Chondrocyte (in vitro differentiated cells): ENCODE measurements around the gene GLB1L2. TPM values are rescaled to one million over a fixed set of nuclear protein-coding genes. Genes with fewer than 3 reads are reported as not detected.

Source experiments
- DNase-seq: peaks from one replicate; pipeline ENCODE4 v3.0.0; 2021; ENCODE audit warnings: mixed read lengths, low spot score
- H3K27ac Mint-ChIP-seq: one replicate; pipeline ENCODE4 v1.8.0; 2021; ENCODE audit warnings: mild to moderate bottlenecking, moderate library complexity, mixed read lengths; ENCODE audit not compliant: unreplicated experiment
- H3K27me3 Mint-ChIP-seq: 2 replicates; pipeline ENCODE4 v1.8.0; 2021; ENCODE audit warnings: low read depth, mixed read lengths
- H3K36me3 Mint-ChIP-seq: 2 replicates; pipeline ENCODE4 v1.8.0; 2021; ENCODE audit warnings: low read depth, mixed read lengths
- H3K4me1 Mint-ChIP-seq: 2 replicates; pipeline ENCODE4 v1.8.0; 2021; ENCODE audit warnings: low read depth, mild to moderate bottlenecking, mixed read lengths
- H3K4me3 Mint-ChIP-seq: one replicate; pipeline ENCODE4 v1.8.0; 2021; ENCODE audit warnings: mild to moderate bottlenecking, moderate library complexity, mixed read lengths; ENCODE audit not compliant: unreplicated experiment
- H3K9me3 Mint-ChIP-seq: 2 replicates; pipeline ENCODE4 v1.8.0; 2021; ENCODE audit warnings: low read depth, mixed read lengths
- CTCF ChIP-seq: fragments of 200-600 bp; sonication (generic); IDR thresholded peaks from 2 replicates; pipeline ENCODE4 v1.5.0; 2021; ENCODE audit warnings: antibody characterized with exemption, mild to moderate bottlenecking, moderate library complexity
- total RNA-seq: library from RNA; stranded (reverse); gene quantifications from 3 replicates; pipeline ENCODE4 v1.2.1, GENCODE V29; 2021

GLB1L2 gene
- total RNA-seq, 1 donor from 2014 or later, result 0.35 TPM

- Mint-ChIP-seq H3K27ac (no peak overlapping the region), H3K36me3 (peaks cover 4% of the 10 kb centered on the region), H3K27me3 (peaks cover 28% of the 10 kb centered on the region), H3K4me1 (peaks cover 9% of the 10 kb centered on the region), H3K9me3 (peaks cover 2% of the 10 kb centered on the region), H3K4me3 (no peak overlapping the region)
- TF ChIP-seq CTCF, result no peak
- DNase-seq, result no peak
Observed at GRCh38 chr11:134349802-134350355, 18.1 kb downstream of the GLB1L2 start.

- Mint-ChIP-seq H3K4me1 (peaks cover 9% of the 10 kb centered on the region), H3K4me3 (no peak overlapping the region), H3K9me3 (peaks cover 2% of the 10 kb centered on the region), H3K27me3 (peaks cover 33% of the 10 kb centered on the region), H3K27ac (no peak overlapping the region), H3K36me3 (peaks cover 4% of the 10 kb centered on the region)
- TF ChIP-seq CTCF, result no peak
- no peak for DNase-seq
Observed at GRCh38 chr11:134350381-134350780, 18.6 kb downstream of the GLB1L2 start.

- TF ChIP-seq CTCF, result no peak
- Mint-ChIP-seq H3K36me3 (peaks cover 4% of the 10 kb centered on the region), H3K4me1 (no peaks in the 10 kb centered on the region), H3K4me3 (no peak overlapping the region), H3K9me3 (peaks cover 2% of the 10 kb centered on the region), H3K27ac (no peak overlapping the region), H3K27me3 (peaks cover 44% of the 10 kb centered on the region)
- no peak for DNase-seq
Observed at GRCh38 chr11:134352111-134352510, 20.3 kb downstream of the GLB1L2 start.

GRCh38 chr11:134355136-134355535 lies 23.3 kb downstream of the GLB1L2 start:
- H3K27me3 Mint-ChIP-seq, result peaks cover 39% of the 10 kb centered on the region
- H3K4me1 Mint-ChIP-seq, result no peaks in the 10 kb centered on the region
- no peak for TF ChIP-seq CTCF
- H3K27ac Mint-ChIP-seq, result no peak overlapping the region
- H3K9me3 Mint-ChIP-seq, result peaks cover 2% of the 10 kb centered on the region
- DNase-seq, result no peak
- H3K4me3 Mint-ChIP-seq, result no peak overlapping the region
- peaks cover 4% of the 10 kb centered on the region for H3K36me3 Mint-ChIP-seq

GRCh38 chr11:134355656-134356055 lies 23.9 kb downstream of the GLB1L2 start:
- Mint-ChIP-seq H3K36me3 (peaks cover 4% of the 10 kb centered on the region), H3K4me3 (no peak overlapping the region), H3K27ac (no peak overlapping the region), H3K4me1 (no peaks in the 10 kb centered on the region), H3K27me3 (peaks cover 36% of the 10 kb centered on the region), H3K9me3 (peaks cover 2% of the 10 kb centered on the region)
- DNase-seq, result no peak
- no peak for TF ChIP-seq CTCF
